SK-N-SH (cell line): Measurements from ENCODE around the gene PDS5B. TPM values are rescaled to one million over a fixed set of nuclear protein-coding genes. Genes with fewer than 3 reads are reported as not detected.

Experiments used
- CTCF ChIA-PET: fragments of 300-600, 350-600 bp; formaldehyde crosslinking; extraction: SDS; loops from one replicate; lab custom pipeline; 2021; lab: Yijun Ruan, JAX
- POLR2A ChIA-PET: fragments of 350-600 bp; sonication (Branson Sonifier 250); formaldehyde crosslinking; extraction: SDS; loops from one replicate; lab custom pipeline; 2020; ENCODE audit warnings: antibody characterized with exemption, inconsistent platforms; lab: Yijun Ruan, JAX
- DNase-seq: peaks from one replicate; pipeline ENCODE4 v3.0.0; 2012
- H2AFZ ChIP-seq: fragments of 200-600 bp; sonication (generic); 2 replicates; pipeline ENCODE4 v1.8.1; 2016; ENCODE audit warnings: antibody characterized with exemption, mild to moderate bottlenecking, low read depth
- H3F3A ChIP-seq: fragments of 200-600 bp; sonication (generic); replicated peaks from 2 replicates; pipeline ENCODE3; 2016; ENCODE audit warnings: antibody characterized with exemption, mild to moderate bottlenecking; ENCODE audit not compliant: insufficient read depth
- H3K27ac ChIP-seq, 2 experiments: fragments of 200-500 bp in 1 of 2; fragments of 200-600 bp in 1 of 2; sonication (Bioruptor generic) in 1 of 2; sonication (generic), shearing (Covaris generic) in 1 of 2; 2 replicates each; pipeline versions ENCODE4 v1.5.1 to v1.6.1; 2014 to 2016; ENCODE audit warnings: low read depth in 2 of 2, inconsistent platforms in 1 of 2, low read length in 1 of 2, mild to moderate bottlenecking in 1 of 2, mixed read lengths in 1 of 2
- H3K27me3 ChIP-seq: fragments of 200-600 bp; sonication (generic), shearing (Covaris generic); 2 replicates; pipeline ENCODE4 v1.6.1; 2016; ENCODE audit warnings: mixed run types; ENCODE audit not compliant: insufficient read depth
- H3K36me3 ChIP-seq, 2 experiments: fragments of 200-500 bp in 1 of 2; fragments of 200-600 bp in 1 of 2; sonication (Bioruptor generic) in 1 of 2; sonication (generic) in 1 of 2; replicated peaks in 1 of 2; 2 replicates each; pipeline versions ENCODE3 to v1.5.1; 2014 to 2016; ENCODE audit warnings: low read length in 1 of 2, mild to moderate bottlenecking in 1 of 2; ENCODE audit not compliant: insufficient read depth in 2 of 2, control insufficient read depth in 1 of 2
- H3K4me1 ChIP-seq, 2 experiments: fragments of 200-500 bp in 1 of 2; fragments of 200-600 bp in 1 of 2; sonication (Bioruptor generic) in 1 of 2; sonication (generic), shearing (Covaris generic) in 1 of 2; 2 replicates each; pipeline versions ENCODE4 v1.5.1 to v1.6.1; 2014 to 2016; ENCODE audit warnings: low read depth in 1 of 2, low read length in 1 of 2, mixed run types in 1 of 2; ENCODE audit not compliant: insufficient read depth in 2 of 2, control insufficient read depth in 1 of 2
- H3K4me2 ChIP-seq: fragments of 200-600 bp; sonication (generic), shearing (Covaris generic); 2 replicates; pipeline ENCODE4 v1.6.1; 2017; ENCODE audit warnings: mixed run types
- H3K4me3 ChIP-seq, 2 experiments: fragments of 200-500 bp in 1 of 2; fragments of 200-600 bp in 1 of 2; sonication (Bioruptor generic) in 1 of 2; sonication (generic), shearing (Covaris generic) in 1 of 2; 2 replicates each; pipeline versions ENCODE4 v1.5.1 to v1.8.1; 2014 to 2016; ENCODE audit warnings: low read depth in 2 of 2, inconsistent platforms in 1 of 2, low read length in 1 of 2, mild to moderate bottlenecking in 1 of 2, mixed read lengths in 1 of 2, moderate library complexity in 1 of 2
- H3K79me2 ChIP-seq: fragments of 200-600 bp; sonication (generic); 2 replicates; pipeline ENCODE4 v1.8.1; 2017; ENCODE audit warnings: mild to moderate bottlenecking; ENCODE audit not compliant: insufficient read depth
- H3K9ac ChIP-seq: fragments of 200-600 bp; sonication (generic); 2 replicates; pipeline ENCODE4 v1.6.1; 2017; ENCODE audit warnings: mixed run types
- H3K9me2 ChIP-seq: fragments of 200-600 bp; sonication (generic); 2 replicates; pipeline ENCODE4 v1.6.1; 2017; ENCODE audit warnings: mixed run types
- H3K9me3 ChIP-seq: fragments of 200-600 bp; sonication (generic); 2 replicates; pipeline ENCODE4 v1.6.1; 2017; ENCODE audit warnings: mixed run types, mild to moderate bottlenecking, moderate library complexity
- H4K20me1 ChIP-seq: fragments of 200-600 bp; sonication (generic); 2 replicates; pipeline ENCODE4 v1.6.1; 2017; ENCODE audit warnings: mild to moderate bottlenecking, mixed run types; ENCODE audit not compliant: insufficient read depth
- ELF1 ChIP-seq: IDR thresholded peaks from 2 replicates; pipeline ENCODE4 v1.4.0; 2012
- EP300 ChIP-seq, 2 experiments: IDR thresholded peaks; 2 replicates each; pipeline versions ENCODE4 v1.4.0 to v1.6.1; 2012; ENCODE audit warnings: borderline replicate concordance in 1 of 2, low read depth in 1 of 2, low read length in 1 of 2
- FOSL2 ChIP-seq: IDR thresholded peaks from 2 replicates; pipeline ENCODE4 v1.4.0; 2012; ENCODE audit warnings: low read depth, mild to moderate bottlenecking, moderate library complexity, borderline replicate concordance
- FOXJ3 ChIP-seq: sonication (generic); formaldehyde crosslinking; IDR thresholded peaks from 2 replicates; pipeline ENCODE4 v1.5.1; 2020; ENCODE audit warnings: mild to moderate bottlenecking, missing genetic modification reagents
- FOXM1 ChIP-seq: IDR thresholded peaks from 2 replicates; pipeline ENCODE4 v1.4.0; 2012; ENCODE audit warnings: low read depth, mild to moderate bottlenecking
- MXI1 ChIP-seq: IDR thresholded peaks from 2 replicates; pipeline ENCODE4 v1.6.1; 2012; ENCODE audit warnings: mild to moderate bottlenecking, low read depth, low read length, improper control_type of control experiment
- RAD21 ChIP-seq: IDR thresholded peaks from 2 replicates; pipeline ENCODE4 v1.6.1; 2012; ENCODE audit warnings: mild to moderate bottlenecking, low read length
- SIN3A ChIP-seq: IDR thresholded peaks from 2 replicates; pipeline ENCODE4 v1.6.1; 2012; ENCODE audit warnings: low read depth, mild to moderate bottlenecking, low read length, moderate library complexity, borderline replicate concordance
- TCF12 ChIP-seq: IDR thresholded peaks from 2 replicates; pipeline ENCODE4 v1.4.0; 2012
- YY1 ChIP-seq: IDR thresholded peaks from 2 replicates; pipeline ENCODE4 v1.4.0; 2012; ENCODE audit warnings: low read depth, mild to moderate bottlenecking
- WGBS: methylation state at CpG from one replicate; pipeline ENCODE4 v1.1.6; 2017; ENCODE audit warnings: low lambda C conversion rate; 5-methylcytosine and 5-hydroxymethylcytosine counted together
- polyA plus RNA-seq, 3 experiments: library from polyadenylated mRNA; depleted of rRNA; stranded (reverse); fragments of >200 nt; gene quantifications; 2 replicates each; pipeline ENCODE4 v1.2.3, GENCODE V29; 2012
- TF ChIP-seq, protein P1 (sequence below): IDR thresholded peaks from 2 replicates; pipeline ENCODE4 v1.4.0; 2012; ENCODE audit warnings: low read depth
- TF ChIP-seq, protein P2 (sequence below): IDR thresholded peaks from 2 replicates; pipeline ENCODE4 v1.6.1; 2012; ENCODE audit warnings: mild to moderate bottlenecking, low read depth, low read length, moderate library complexity
- TF ChIP-seq, protein P3 (sequence below): IDR thresholded peaks from 2 replicates; pipeline ENCODE4 v1.4.0; 2012; ENCODE audit warnings: low read depth, borderline replicate concordance
- TF ChIP-seq, protein P4 (sequence below): fragments of 150-350 bp; IDR thresholded peaks from 2 replicates; pipeline ENCODE4 v1.6.1; 2016; ENCODE audit warnings: mild to moderate bottlenecking, low read depth, low read length
- TF ChIP-seq, protein P5 (sequence below): fragments of 150-350 bp; IDR thresholded peaks from 2 replicates; pipeline ENCODE4 v1.6.1; 2017; ENCODE audit warnings: antibody characterized with exemption, low read length, low read depth, borderline replicate concordance
- TF ChIP-seq, protein P6 (sequence below): IDR thresholded peaks from 2 replicates; pipeline ENCODE4; 2012

PDS5B gene
- polyA plus RNA-seq, 1 of the 3 experiments (the other 2 are of a cell fraction) = 3.8 TPM

DNA sequence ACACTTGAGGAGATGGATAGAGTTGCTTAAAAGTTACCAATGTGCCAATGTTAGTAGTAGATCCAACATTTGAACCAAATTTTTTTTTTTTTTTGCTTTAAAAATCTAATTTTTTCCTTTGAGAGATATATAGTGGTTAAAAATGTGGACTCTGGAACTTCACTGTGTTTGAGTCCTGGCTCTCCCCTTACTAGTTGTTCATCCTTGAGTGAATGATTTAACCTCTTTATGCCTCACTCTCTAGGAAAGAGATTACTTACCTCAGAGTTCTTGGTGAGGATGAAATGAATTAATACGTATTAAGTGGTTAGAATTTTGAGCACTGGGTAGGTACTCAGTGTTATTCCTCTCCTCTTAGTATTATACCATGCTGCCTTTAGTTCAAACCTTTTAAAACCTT, 24.3 kb downstream of the PDS5B start (continued):
- TF ChIP-seq FOSL2 = no peak

DNA sequence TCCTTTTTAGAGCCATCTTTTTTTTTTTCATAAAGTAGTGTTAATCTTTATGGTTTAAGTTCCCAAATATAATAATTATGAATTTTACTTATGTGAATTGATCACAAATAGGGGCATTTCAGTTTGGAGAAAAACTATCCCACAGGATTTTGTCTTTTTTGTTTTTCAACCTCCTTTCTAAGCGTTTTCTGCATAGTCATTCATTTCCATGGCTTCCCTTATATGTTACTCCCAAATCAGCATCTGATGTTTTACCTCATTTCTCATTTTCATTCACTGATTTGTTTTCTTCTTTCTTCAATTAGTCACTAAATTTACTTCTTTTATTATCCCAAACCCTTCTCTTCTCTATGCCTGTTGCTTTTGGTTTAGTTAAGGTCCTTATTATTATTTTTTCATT, 24.7 kb downstream of the PDS5B start:
- POLR2A ChIA-PET = no interaction called here
- H4K20me1 ChIP-seq = peaks cover 27% of the 10 kb centered on the region
- peaks cover 100% of the 10 kb centered on the region for H3K79me2 ChIP-seq
- no peak overlapping the region for H3K4me2 ChIP-seq
- H3F3A ChIP-seq = peaks cover 4% of the 10 kb centered on the region
- no peaks in the 10 kb centered on the region for H3K4me1 ChIP-seq
- no peaks in the 10 kb centered on the region for H3K27me3 ChIP-seq
- TF ChIP-seq EP300 (IDR thresholded peaks at IDR 0.05; ENCODE audit: borderline replicate concordance in 1 of 2, low read depth in 1 of 2, low read length in 1 of 2) = no peak
- TF ChIP-seq, protein P1, sequence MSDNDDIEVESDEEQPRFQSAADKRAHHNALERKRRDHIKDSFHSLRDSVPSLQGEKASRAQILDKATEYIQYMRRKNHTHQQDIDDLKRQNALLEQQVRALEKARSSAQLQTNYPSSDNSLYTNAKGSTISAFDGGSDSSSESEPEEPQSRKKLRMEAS = no peak
- no peak for TF ChIP-seq SIN3A
- no peak for TF ChIP-seq MXI1
- TF ChIP-seq FOSL2 = no peak
- TF ChIP-seq, protein P2, sequence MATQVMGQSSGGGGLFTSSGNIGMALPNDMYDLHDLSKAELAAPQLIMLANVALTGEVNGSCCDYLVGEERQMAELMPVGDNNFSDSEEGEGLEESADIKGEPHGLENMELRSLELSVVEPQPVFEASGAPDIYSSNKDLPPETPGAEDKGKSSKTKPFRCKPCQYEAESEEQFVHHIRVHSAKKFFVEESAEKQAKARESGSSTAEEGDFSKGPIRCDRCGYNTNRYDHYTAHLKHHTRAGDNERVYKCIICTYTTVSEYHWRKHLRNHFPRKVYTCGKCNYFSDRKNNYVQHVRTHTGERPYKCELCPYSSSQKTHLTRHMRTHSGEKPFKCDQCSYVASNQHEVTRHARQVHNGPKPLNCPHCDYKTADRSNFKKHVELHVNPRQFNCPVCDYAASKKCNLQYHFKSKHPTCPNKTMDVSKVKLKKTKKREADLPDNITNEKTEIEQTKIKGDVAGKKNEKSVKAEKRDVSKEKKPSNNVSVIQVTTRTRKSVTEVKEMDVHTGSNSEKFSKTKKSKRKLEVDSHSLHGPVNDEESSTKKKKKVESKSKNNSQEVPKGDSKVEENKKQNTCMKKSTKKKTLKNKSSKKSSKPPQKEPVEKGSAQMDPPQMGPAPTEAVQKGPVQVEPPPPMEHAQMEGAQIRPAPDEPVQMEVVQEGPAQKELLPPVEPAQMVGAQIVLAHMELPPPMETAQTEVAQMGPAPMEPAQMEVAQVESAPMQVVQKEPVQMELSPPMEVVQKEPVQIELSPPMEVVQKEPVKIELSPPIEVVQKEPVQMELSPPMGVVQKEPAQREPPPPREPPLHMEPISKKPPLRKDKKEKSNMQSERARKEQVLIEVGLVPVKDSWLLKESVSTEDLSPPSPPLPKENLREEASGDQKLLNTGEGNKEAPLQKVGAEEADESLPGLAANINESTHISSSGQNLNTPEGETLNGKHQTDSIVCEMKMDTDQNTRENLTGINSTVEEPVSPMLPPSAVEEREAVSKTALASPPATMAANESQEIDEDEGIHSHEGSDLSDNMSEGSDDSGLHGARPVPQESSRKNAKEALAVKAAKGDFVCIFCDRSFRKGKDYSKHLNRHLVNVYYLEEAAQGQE = no peak
- TF ChIP-seq, protein P3, sequence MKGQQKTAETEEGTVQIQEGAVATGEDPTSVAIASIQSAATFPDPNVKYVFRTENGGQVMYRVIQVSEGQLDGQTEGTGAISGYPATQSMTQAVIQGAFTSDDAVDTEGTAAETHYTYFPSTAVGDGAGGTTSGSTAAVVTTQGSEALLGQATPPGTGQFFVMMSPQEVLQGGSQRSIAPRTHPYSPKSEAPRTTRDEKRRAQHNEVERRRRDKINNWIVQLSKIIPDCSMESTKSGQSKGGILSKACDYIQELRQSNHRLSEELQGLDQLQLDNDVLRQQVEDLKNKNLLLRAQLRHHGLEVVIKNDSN = no peak
- TF ChIP-seq FOXM1 = no peak
- TF ChIP-seq, all 33 proteins: peak for 0
- DNase-seq = no peak
- H3K4me3 ChIP-seq = no peak overlapping the region
- peaks cover 2 to 4% of the 10 kb centered on the region in 2 experiments for H3K36me3 ChIP-seq
- no peaks in the 10 kb centered on the region for H3K9me3 ChIP-seq
- no peak overlapping the region for H2AFZ ChIP-seq
- H3K27ac ChIP-seq = no peak overlapping the region
- WGBS = 93% methylated on average over 1 of the region's 1 CpG
- no peak overlapping the region for H3K9ac ChIP-seq
- no peaks in the 10 kb centered on the region for H3K9me2 ChIP-seq
- CTCF ChIA-PET = no interaction called here

DNA sequence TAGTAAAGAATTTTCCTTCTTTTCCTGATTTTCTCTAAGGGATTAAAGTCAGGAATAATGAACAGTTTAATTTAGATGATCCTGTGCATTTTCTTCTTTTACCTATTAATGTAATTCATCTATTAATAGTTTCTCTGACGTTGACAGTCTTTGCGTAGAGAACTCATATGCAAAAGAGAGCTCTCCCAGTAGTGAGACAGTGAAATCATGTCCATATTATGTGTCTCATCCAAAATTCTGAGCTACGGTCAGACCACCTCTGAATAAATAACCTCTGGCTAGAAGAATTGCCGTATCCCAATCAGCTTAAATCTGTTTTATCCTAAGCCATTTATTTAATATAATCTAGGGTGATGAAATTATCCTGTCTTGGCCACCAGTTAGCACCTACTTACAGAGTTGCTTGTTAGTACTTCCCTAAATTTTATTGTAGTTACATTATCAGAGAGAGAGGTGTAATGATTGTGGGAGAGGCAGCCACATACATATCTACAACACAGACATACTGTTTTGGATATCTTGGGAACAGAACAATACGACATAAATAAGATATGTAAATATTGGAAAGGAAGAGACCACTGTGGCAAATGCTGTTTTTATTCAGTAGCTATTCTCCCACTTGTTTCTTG, 30.7 kb downstream of the PDS5B start:
- no peak overlapping the region for H2AFZ ChIP-seq
- H4K20me1 ChIP-seq = peaks cover 13% of the 10 kb centered on the region
- H3K9me2 ChIP-seq = no peaks in the 10 kb centered on the region
- H3K9me3 ChIP-seq = 0 out of 2 replicates have a peak, but pooled peaks cover under 1% of the 10 kb centered on the region
- peaks cover 100% of the 10 kb centered on the region for H3K79me2 ChIP-seq
- H3K36me3 ChIP-seq = peaks cover 2 to 5% of the 10 kb centered on the region in 2 experiments
- H3K9ac ChIP-seq = no peak overlapping the region
- POLR2A ChIA-PET = no interaction called here
- no peak overlapping the region for H3K4me2 ChIP-seq
- H3K27ac ChIP-seq = no peak overlapping the region
- no peaks in the 10 kb centered on the region for H3K27me3 ChIP-seq
- H3K4me3 ChIP-seq = no peak overlapping the region
- H3K4me1 ChIP-seq = no peaks in the 10 kb centered on the region
- DNase-seq = no peak
- WGBS = 95% methylated on average over 5 of the region's 5 CpGs
- H3F3A ChIP-seq = peaks cover 4% of the 10 kb centered on the region
- CTCF ChIA-PET = interaction anchor here (0.9 to 1.1 kb wide), 2 partner anchors 22 to 34 kb away, joined by 4 read pairs; no protein-coding TSS in a partner anchor
- TF ChIP-seq YY1 = no peak
- TF ChIP-seq FOXJ3 (CRISPR knock-in tag) = no peak
- TF ChIP-seq ELF1 = no peak
- TF ChIP-seq TCF12 = no peak
- TF ChIP-seq MXI1 = no peak
- TF ChIP-seq, protein P4, sequence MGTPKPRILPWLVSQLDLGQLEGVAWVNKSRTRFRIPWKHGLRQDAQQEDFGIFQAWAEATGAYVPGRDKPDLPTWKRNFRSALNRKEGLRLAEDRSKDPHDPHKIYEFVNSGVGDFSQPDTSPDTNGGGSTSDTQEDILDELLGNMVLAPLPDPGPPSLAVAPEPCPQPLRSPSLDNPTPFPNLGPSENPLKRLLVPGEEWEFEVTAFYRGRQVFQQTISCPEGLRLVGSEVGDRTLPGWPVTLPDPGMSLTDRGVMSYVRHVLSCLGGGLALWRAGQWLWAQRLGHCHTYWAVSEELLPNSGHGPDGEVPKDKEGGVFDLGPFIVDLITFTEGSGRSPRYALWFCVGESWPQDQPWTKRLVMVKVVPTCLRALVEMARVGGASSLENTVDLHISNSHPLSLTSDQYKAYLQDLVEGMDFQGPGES = no peak
- TF ChIP-seq, protein P5, sequence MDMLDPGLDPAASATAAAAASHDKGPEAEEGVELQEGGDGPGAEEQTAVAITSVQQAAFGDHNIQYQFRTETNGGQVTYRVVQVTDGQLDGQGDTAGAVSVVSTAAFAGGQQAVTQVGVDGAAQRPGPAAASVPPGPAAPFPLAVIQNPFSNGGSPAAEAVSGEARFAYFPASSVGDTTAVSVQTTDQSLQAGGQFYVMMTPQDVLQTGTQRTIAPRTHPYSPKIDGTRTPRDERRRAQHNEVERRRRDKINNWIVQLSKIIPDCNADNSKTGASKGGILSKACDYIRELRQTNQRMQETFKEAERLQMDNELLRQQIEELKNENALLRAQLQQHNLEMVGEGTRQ = no peak
- TF ChIP-seq, protein P6, sequence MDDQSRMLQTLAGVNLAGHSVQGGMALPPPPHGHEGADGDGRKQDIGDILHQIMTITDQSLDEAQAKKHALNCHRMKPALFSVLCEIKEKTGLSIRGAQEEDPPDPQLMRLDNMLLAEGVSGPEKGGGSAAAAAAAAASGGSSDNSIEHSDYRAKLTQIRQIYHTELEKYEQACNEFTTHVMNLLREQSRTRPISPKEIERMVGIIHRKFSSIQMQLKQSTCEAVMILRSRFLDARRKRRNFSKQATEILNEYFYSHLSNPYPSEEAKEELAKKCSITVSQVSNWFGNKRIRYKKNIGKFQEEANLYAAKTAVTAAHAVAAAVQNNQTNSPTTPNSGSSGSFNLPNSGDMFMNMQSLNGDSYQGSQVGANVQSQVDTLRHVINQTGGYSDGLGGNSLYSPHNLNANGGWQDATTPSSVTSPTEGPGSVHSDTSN = no peak
- no peak for TF ChIP-seq RAD21
